Epithelial cell of proximal tubule (primary cell): ENCODE data around the gene MYO3B. TPM values are rescaled to one million over a fixed set of nuclear protein-coding genes. Genes with fewer than 3 reads are reported as not detected.

Experiments used
- DNase-seq: peaks from one replicate; pipeline ENCODE4 v3.0.0-alpha.2; 2011; ENCODE audit warnings: low read depth
- H3K4me3 ChIP-seq: 2 replicates; pipeline ENCODE4 v1.5.1; 2011; ENCODE audit warnings: low read depth, mild to moderate bottlenecking, low read length
- CTCF ChIP-seq: conservative IDR thresholded peaks from 2 replicates; pipeline ENCODE4 v1.5.1; 2012; ENCODE audit warnings: low read depth, mild to moderate bottlenecking, low read length
- total RNA-seq: library from RNA; depleted of rRNA; stranded (reverse); fragments of >200 nt; gene quantifications from 2 replicates; pipeline ENCODE4 v1.2.3, GENCODE V29; 2015

Gene MYO3B
- total RNA-seq, 1 donor from 2014 or later = 0.35 TPM

DNA sequence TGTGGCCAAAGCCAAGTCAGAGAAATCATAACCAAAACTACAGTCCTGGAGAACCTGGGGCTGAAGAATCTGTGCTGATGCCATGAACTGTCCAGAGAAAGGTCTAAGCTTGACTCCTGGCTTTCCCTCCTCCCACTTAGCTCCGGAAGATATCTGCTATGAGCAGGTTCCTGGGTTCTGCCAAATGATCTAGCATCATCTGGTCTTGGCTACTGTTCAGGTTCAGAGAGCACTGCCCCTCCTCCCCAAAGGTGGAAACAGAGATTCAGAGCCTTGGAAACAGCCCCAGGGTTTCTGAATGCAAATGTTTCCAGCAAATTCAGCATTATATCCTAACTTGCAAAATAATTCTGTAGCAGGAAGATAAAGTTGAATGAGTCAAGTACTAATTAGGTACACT is 317.9 kb downstream of the MYO3B start:
- H3K4me3 ChIP-seq = no peak overlapping the region
- no peak for TF ChIP-seq CTCF
- no peak for DNase-seq

DNA sequence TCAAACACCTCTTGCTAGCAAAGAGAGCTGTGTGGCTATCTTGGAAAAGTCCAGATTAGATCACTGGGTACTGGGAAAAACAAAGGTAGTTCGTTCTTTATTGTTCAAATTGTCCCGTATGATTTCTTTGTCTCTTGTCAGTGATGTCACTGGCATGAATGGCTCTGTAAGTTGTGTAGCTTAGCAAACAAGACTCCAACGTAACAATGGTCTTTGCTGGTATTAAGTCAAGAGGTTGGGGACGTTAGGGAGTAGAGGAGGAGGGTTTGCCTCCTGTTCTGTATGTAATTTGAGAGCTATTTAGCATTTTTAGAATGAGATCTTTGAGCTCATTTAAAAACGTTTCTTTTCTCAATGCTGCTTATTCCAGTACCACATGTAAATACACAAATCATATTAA is 320.7 kb downstream of the MYO3B start:
- DNase-seq = no peak
- H3K4me3 ChIP-seq = no peak overlapping the region
- no peak for TF ChIP-seq CTCF

DNA sequence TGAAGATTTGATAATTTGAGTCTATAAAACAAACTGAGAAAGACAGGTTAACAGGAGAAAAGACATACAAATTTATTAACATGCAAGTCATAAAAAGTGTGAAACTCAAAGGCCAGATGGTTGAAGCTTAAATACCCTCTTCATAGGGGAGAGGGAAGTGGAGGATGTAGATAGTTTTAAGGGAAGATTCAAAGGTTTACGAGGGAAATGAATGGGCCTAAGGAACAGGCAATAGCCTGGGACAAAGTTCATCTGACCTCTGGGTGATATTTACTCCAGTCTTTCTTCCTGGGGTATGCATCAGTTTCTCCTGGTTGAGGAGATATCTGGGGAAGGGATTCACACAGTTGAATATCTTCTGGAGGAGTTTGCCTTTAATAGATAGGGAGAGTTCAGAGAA is 322.2 kb downstream of the MYO3B start:
- TF ChIP-seq CTCF = no peak
- DNase-seq = no peak

DNA sequence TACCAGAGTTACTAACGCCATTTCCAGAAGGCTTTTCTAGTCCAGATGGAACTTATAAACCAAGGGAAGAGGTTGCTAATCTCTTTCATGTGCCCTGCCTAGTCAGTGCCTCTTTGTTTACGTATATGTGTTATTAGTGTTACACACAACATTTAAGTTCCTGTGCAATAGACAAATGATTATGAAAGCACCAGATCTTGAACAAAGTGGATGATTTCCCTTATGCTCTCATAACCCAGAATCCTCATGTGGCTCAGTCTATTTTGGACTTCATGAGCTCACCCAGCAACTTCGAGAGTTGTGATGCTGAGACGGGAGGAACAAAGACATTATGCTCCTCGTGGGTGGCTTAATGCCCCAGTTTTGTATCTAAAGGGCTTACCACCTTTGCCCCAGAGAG is 322.8 kb downstream of the MYO3B start:
- DNase-seq = no peak
- TF ChIP-seq CTCF = no peak

More for the DNA sequence above, 322.2 kb downstream of the MYO3B start:
- no peak overlapping the region for H3K4me3 ChIP-seq

GRCh38 chr2:170501421-170502043 is 323.6 kb downstream of the MYO3B start:
- DNase-seq = no peak
- no peak for TF ChIP-seq CTCF
- H3K4me3 ChIP-seq = no peak overlapping the region

More for the DNA sequence above, 322.8 kb downstream of the MYO3B start:
- H3K4me3 ChIP-seq = no peak overlapping the region

GRCh38 chr2:170502361-170503130 is 324.6 kb downstream of the MYO3B start:
- no peak for TF ChIP-seq CTCF
- no peak for DNase-seq

More at GRCh38 chr2:170502361-170503130, 324.6 kb downstream of the MYO3B start:
- H3K4me3 ChIP-seq = no peak overlapping the region
